Astrocyte of the hippocampus (primary cell): ENCODE results near the gene MEG3.

Experiments used
- DNase-seq: peaks from one replicate; pipeline ENCODE4 v3.0.0; 2011; ENCODE audit warnings: low read depth, low spot score

MEG3 gene

GRCh38 chr14:100846309-100846859 is 20.5 kb downstream of the MEG3 start:
- DNase-seq = peak; percentile 58

DNA sequence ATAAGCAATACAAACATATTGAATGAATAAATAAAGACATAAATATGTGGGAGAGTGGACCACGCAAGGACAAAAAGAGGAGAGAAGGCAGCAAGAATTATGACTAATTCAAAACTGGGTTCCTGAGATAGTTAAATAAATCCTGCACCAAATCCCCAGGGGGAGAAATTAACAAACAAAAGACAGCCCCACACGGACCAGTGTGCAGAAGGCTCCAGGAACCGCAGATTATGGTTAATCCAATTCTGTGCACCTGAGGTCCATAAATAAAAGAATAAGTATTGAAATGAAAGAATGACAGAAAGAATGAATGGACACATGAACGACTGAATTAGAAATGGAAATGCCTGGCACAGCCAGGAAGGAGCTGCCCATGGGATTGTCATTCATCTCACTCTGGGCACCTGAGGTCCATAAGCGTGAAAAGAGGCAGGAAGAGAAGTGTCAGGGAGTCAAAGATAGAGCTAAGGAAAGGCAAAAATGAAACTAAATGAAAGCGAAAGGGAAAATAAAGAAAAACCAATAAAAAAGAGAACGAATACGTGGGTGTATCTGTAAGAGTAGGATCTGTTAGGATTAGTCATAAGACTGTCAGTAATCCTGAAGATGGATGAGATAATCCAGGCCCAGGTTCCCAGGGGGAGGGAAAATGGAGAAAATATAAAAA is 23.3 kb downstream of the MEG3 start:
- no peak for DNase-seq

DNA sequence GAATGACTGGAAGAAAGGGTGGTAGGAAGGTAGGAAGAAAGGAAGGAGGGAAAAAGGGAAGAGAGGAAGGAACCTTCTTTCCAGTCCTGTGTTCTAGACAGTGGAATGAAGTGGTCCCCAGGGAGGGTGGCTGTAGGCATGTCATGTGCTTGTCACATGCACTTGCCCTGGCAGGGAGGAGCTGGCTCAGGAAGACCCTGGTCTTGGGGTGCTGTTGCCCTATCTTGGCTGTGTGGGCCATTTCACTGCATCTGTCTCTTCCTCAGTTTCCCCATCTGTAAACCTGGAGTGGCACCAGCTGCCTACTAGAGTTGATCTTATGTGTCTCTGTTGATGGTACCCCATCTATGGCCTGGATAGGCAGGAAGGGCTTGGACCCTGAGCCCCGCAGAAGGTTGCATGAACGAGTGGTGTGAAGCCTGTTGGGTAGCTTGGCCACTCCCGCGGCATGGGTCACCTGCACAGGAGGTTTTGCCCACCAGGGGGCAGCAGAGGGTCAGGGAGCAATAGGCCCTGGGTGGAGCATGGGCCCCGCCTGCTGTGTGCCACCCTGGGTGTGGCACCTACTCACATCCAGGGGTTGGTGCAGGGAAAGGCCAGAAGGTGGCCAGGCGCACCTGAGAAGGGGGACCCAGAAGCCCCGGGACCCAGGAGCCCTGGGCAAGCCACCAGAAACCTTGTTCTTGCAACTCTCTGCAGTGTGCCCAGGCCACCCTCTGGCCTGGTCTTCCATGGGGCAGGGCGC is 25.1 kb downstream of the MEG3 start:
- DNase-seq = no peak

DNA sequence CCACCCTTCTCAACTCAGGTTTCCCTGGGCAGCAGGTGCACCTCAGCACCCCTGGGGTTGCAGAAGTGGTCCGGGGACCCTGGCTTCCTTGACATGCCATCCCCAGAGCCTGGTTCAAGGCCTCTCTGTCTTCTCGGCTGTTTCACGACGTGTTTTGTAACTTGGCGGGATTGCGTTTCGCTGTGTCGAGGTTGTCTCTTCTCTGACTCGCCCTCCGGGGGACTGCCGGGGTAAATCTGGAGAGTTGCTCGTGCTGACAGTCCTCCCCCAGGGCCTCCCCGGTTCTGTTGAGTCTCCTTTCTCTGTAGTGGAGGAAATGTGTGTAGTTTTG is 25.6 kb downstream of the MEG3 start:
- DNase-seq = no peak

DNA sequence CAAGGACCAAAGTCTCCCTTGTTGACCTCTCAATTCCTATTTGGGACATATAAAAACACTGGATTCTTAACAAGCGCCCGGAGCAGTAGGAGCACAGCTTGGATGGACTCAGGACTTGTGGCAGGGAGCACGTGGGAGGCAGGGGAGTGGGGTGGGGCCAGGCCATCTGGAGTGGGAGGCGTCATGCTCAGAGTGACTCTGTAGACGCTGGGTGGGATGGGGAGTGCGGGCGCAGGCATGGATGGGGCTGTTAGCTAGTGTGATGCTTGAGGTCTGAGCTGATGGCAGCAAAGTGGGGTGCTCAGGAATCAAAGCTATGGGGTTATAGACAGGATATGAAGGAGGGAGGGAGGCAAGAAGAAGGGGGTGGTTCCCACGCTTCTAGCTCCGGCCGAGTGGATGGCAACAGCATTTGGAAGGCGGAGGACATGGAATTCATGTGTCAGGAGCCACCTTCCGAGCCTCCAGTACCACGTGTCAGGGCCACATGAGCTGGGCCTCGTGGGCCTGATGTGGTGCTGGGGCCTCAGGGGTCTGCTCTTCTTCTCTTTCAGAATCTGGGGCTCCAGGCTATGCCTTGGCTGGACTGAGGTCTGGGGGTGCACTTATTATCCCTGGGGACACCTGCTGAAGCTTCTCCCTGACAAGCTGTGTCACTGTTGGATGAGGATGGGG is 26.2 kb downstream of the MEG3 start:
- DNase-seq = no peak

DNA sequence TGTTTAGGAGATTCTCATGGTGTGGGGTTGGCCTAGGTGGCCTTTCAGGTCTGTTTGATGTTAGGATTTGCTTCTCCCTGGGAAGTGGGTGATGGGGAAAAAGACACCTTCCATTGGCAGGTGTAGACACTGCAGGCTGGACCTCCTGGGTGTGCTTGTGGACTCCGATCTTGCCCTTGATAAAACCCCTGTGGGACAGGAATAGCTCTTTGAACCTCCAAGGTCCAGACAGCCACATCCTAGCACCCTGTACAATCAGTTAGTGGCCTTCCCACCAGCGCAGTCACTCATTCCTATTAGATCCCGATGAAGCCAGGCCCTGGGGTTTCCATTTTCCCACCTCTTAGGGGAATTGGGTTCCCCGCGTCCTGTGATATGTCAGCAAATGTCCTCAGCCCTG is 28.5 kb downstream of the MEG3 start:
- DNase-seq = no peak

DNA sequence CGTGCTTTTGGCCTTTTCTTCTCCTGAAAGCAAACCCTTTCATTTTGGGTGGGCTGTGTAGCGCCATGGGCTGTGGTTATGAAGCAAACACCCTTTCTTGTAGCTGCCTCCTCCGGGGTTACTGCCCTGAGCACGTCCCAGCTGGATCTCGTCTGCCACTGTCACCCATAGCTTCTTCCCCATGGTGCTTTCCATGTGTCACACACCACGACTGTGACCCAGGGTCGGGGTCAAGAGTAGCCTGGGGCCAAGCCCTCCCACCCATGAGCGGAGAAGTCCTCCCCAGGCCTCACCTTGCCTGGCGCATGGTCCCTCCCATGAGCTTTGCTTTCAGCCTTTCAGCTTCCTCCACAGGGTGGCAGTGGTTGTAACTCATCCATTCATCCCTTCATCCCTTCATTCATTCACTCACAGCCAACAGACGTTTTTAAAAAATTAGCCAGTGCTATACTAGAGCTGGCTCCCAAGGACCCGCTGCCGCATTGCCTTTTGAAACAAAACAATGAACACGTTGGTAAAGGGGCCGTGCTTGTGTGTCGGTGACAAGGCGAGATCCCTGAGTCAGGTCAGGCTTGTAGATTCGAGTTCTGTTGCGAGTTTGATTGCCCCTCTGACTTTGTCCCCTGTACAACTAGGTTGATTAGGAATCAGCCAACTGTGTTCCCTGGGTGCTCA is 29.5 kb downstream of the MEG3 start:
- no peak for DNase-seq

- no peak for DNase-seq
Observed at GRCh38 chr14:100856056-100856950, 30.4 kb downstream of the MEG3 start.

GRCh38 chr14:100857233-100857922 is 31.5 kb downstream of the MEG3 start:
- DNase-seq = no peak

GRCh38 chr14:100857923-100858837 is 32.3 kb downstream of the MEG3 start:
- DNase-seq = no peak

DNA sequence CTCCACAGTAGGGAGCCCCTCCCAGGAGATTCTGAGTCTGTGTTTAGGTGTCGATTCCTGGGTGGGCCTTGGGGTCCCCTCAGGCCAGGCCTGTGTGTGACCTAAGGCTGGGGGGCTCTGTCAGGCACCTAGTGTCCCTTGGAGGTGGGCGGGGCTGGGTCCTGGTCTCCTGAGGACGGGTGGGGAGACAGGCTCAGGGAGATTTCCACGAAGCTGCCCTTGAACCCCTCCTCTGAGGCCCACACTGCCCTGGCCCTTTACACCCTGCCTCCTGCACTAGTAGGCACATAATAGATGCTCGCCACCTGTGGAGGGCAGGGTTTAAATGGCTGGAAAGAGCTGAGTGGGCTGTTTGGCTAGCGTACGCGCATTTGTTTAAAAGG is 32.9 kb downstream of the MEG3 start:
- no peak for DNase-seq

GRCh38 chr14:100859781-100860180 is 33.9 kb downstream of the MEG3 start:
- DNase-seq = no peak

- DNase-seq = no peak
Observed at GRCh38 chr14:100860556-100861187, 34.8 kb downstream of the MEG3 start.

GRCh38 chr14:100861188-100861936 is 35.4 kb downstream of the MEG3 start:
- DNase-seq = no peak

GRCh38 chr14:100861937-100862247 is 36.0 kb downstream of the MEG3 start:
- DNase-seq = no peak

- DNase-seq = no peak
Observed at GRCh38 chr14:100862277-100862676, 36.4 kb downstream of the MEG3 start.

DNA sequence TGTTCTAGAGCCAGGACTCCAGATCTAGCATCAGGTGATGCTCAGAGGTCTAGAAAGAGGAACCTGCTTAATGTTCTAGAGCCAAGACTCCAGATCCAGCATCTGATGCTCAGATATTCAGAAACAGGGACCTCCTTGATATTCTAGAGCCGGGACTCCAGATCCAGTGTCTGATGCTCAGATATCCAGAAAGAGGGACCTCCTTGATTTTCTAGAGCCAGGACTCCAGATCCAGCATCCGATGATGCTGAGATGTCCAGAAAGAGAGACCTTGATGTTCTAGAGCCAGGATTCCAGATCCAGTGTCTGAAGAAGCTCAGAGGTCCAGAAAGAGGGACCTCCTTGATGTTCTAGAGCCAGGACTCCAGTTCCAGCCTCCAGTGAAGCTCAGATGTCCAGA is 36.9 kb downstream of the MEG3 start:
- no peak for DNase-seq

DNA sequence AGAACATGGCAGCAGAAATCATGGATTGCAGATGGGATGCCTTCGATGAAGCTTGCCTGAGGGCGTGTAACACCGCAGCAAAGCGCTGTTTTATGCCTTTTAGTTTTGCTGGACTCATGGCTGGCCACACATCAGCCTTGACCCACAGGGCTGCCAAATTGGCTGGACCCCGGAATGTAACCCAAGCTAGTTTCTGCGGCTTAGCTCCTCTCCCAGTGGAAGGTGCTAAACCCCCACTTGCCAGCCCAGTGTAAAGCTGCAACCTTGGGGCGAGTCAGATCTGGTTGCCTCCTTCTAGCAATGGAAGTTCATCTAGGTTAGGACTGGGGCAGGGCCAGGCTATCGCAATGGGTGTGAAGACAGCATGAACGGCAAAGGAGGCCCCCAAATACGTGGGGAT is 38.3 kb downstream of the MEG3 start:
- no peak for DNase-seq
